Astrocyte (in vitro differentiated cells and primary cell): ENCODE data around the gene PTPN20.

ENCODE experiments used
- EZH2 ChIP-seq: IDR thresholded peaks from 2 replicates; pipeline ENCODE4 v1.6.1; 2012; ENCODE audit warnings: mild to moderate bottlenecking, low read length, inconsistent platforms; ENCODE audit not compliant: insufficient read depth
- TF ChIP-seq, protein P1 (sequence below): IDR thresholded peaks from 2 replicates; pipeline ENCODE4 v1.5.1; 2011; ENCODE audit warnings: low read depth, mild to moderate bottlenecking, inconsistent platforms, low read length, moderate library complexity; ENCODE audit not compliant: insufficient read depth

DNA sequence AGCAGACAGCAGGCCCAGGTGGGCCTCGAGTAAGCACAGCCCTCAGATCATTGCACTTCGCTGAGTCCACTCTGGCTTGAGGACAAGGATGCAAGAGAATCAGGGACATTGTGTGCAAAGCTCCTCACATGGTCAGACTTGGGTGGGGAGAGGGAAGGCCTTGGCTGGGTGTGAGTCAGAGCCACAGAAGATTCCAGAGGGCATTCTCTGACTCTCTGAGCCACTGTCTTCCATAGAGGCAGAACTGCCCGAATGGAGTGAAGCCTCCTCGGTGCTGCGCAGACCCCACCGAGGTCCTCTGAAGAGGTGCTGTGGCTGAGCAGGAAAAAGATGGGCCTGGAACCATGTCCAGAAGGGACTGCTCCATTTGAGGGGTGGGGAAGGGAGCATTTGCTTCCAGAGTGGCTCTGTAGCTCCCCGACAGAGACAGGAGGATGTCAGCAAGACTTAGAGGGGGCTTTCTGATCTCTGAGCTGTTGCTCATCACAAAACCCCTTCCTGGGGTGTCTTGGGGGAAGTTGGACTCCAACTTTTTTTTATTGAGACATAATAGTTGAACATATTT is 120.8 kb downstream of the PTPN20 start:
- TF ChIP-seq, protein P1, sequence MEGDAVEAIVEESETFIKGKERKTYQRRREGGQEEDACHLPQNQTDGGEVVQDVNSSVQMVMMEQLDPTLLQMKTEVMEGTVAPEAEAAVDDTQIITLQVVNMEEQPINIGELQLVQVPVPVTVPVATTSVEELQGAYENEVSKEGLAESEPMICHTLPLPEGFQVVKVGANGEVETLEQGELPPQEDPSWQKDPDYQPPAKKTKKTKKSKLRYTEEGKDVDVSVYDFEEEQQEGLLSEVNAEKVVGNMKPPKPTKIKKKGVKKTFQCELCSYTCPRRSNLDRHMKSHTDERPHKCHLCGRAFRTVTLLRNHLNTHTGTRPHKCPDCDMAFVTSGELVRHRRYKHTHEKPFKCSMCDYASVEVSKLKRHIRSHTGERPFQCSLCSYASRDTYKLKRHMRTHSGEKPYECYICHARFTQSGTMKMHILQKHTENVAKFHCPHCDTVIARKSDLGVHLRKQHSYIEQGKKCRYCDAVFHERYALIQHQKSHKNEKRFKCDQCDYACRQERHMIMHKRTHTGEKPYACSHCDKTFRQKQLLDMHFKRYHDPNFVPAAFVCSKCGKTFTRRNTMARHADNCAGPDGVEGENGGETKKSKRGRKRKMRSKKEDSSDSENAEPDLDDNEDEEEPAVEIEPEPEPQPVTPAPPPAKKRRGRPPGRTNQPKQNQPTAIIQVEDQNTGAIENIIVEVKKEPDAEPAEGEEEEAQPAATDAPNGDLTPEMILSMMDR: no peak
- no peak for TF ChIP-seq EZH2
